NOMO-1 treated with dmso at 0.1 percent for 144 hours (cell line): Measurements from ENCODE around the gene RINL.

Source experiments
- DNase-seq: peaks from one replicate; lab custom pipeline; 2025; ENCODE audit not compliant: unreplicated experiment; lab: John Stamatoyannopoulos, UW

The RINL gene

GRCh38 chr19:38877781-38878574, at the start of gene RINL:
TSS of gene RINL (minus strand) at chr19:38878275. CDS start at chr19:38876742, 1,533 bp downstream.
- peak; percentile 66 for DNase-seq

- no peak for DNase-seq
Measured at GRCh38 chr19:38924388-38924787, 46.3 kb upstream of the RINL start.

- no peak for DNase-seq
Measured at GRCh38 chr19:38922482-38922881, 44.4 kb upstream of the RINL start.

- DNase-seq = no peak
Measured at GRCh38 chr19:38921420-38922274, 43.6 kb upstream of the RINL start.

- DNase-seq = no peak
Measured at GRCh38 chr19:38920602-38921419, 42.7 kb upstream of the RINL start.

- DNase-seq = no peak
Measured at GRCh38 chr19:38919837-38920601, 41.9 kb upstream of the RINL start.

GRCh38 chr19:38918526-38918925, 40.5 kb upstream of the RINL start:
- no peak for DNase-seq

- DNase-seq = no peak
Measured at GRCh38 chr19:38917921-38918491, 39.9 kb upstream of the RINL start.

GRCh38 chr19:38917516-38917915, 39.4 kb upstream of the RINL start:
- no peak for DNase-seq

GRCh38 chr19:38915329-38916321, 37.5 kb upstream of the RINL start:
- DNase-seq = no peak

GRCh38 chr19:38913958-38914357, 35.9 kb upstream of the RINL start:
- DNase-seq = no peak

GRCh38 chr19:38912600-38913514, 34.8 kb upstream of the RINL start:
- no peak for DNase-seq

- DNase-seq = no peak
Measured at GRCh38 chr19:38911388-38912001, 33.4 kb upstream of the RINL start.

GRCh38 chr19:38910488-38910887, 32.4 kb upstream of the RINL start:
- no peak for DNase-seq

GRCh38 chr19:38908911-38909310, 30.8 kb upstream of the RINL start:
- DNase-seq = no peak

- DNase-seq = no peak
Measured at GRCh38 chr19:38907670-38908069, 29.6 kb upstream of the RINL start.

GRCh38 chr19:38907227-38907626, 29.2 kb upstream of the RINL start:
- DNase-seq = no peak

- DNase-seq = no peak
Measured at GRCh38 chr19:38905620-38906019, 27.5 kb upstream of the RINL start.
